IMR-90 (cell line): ENCODE results near the gene ACTG2. TPM values are rescaled to one million over a fixed set of nuclear protein-coding genes. Genes with fewer than 3 reads are reported as not detected.

Experiments
- ATAC-seq: fragments of 200-7000 bp; cut with Tn5 transposase; 2 replicates; pipeline ENCODE4 v1.9.1; 2020; ENCODE audit warnings: low read depth, mild to moderate bottlenecking, moderate library complexity
- Bru-seq: library from RNA; stranded (reverse); fragments of 400-500 nt; gene quantifications from one replicate; lab custom pipeline; 2021; lab: Mats Ljungman, UMichigan
- BruChase-seq, 2 experiments: library from RNA; stranded (reverse); fragments of 400-500 nt; gene quantifications; one replicate each; lab custom pipeline; 2021; lab: Mats Ljungman, UMichigan
- BruUV-seq: library from RNA; stranded (reverse); fragments of 400-500 nt; replicated peaks from 2 replicates; lab custom pipeline; 2021; lab: Mats Ljungman, UMichigan
- CTCF ChIA-PET: fragments of 300-600 bp; formaldehyde crosslinking; extraction: SDS; loops from one replicate; lab custom pipeline; 2021; ENCODE audit warnings: antibody characterized with exemption; lab: Yijun Ruan, JAX
- POLR2A ChIA-PET: fragments of 300-600 bp; sonication (Branson Sonifier 250); formaldehyde crosslinking; loops from one replicate; lab custom pipeline; 2022; ENCODE audit warnings: antibody characterized with exemption; ENCODE audit not compliant: unreplicated experiment; lab: Charles Lee
- DNase-seq: peaks from one replicate; pipeline ENCODE4 v3.0.0; 2013
- H2AFZ ChIP-seq: replicated peaks from 2 replicates; pipeline ENCODE3; 2013; ENCODE audit warnings: low read length, mild to moderate bottlenecking; ENCODE audit not compliant: poor library complexity
- H2AK5ac ChIP-seq: 2 replicates; pipeline ENCODE4 v1.6.1; 2013; ENCODE audit warnings: low read depth, low read length, inconsistent platforms
- H2AK9ac ChIP-seq: replicated peaks from 2 replicates; pipeline ENCODE3; 2013; ENCODE audit warnings: mild to moderate bottlenecking, low read depth, low read length, moderate library complexity; ENCODE audit not compliant: poor library complexity
- H2BK120ac ChIP-seq: 2 replicates; pipeline ENCODE4 v1.6.1; 2013; ENCODE audit warnings: low read depth, low read length, inconsistent platforms
- H2BK15ac ChIP-seq: 3 replicates; pipeline ENCODE4 v1.6.1; 2013; ENCODE audit warnings: low read depth, low read length, inconsistent platforms
- H2BK20ac ChIP-seq: 2 replicates; pipeline ENCODE4 v1.6.1; 2013; ENCODE audit warnings: low read depth, mild to moderate bottlenecking, inconsistent platforms, low read length, moderate library complexity
- H2BK5ac ChIP-seq: 2 replicates; pipeline ENCODE4 v1.6.1; 2013; ENCODE audit warnings: mild to moderate bottlenecking, low read depth, low read length, inconsistent platforms; ENCODE audit not compliant: poor library complexity, severe bottlenecking
- H3K14ac ChIP-seq: replicated peaks from 2 replicates; pipeline ENCODE4 v1.6.1; 2013; ENCODE audit warnings: low read depth, low read length, inconsistent platforms
- H3K18ac ChIP-seq: 2 replicates; pipeline ENCODE4 v1.6.1; 2013; ENCODE audit warnings: low read depth, low read length, control low read depth
- H3K23ac ChIP-seq: 2 replicates; pipeline ENCODE4 v1.6.1; 2013; ENCODE audit warnings: low read depth, low read length, inconsistent platforms
- H3K27ac ChIP-seq: 2 replicates; pipeline ENCODE4 v1.5.1; 2013; ENCODE audit warnings: mild to moderate bottlenecking, control low read depth, low read length; ENCODE audit not compliant: insufficient read depth
- H3K27me3 ChIP-seq: 2 replicates; pipeline ENCODE4 v1.6.1; 2013; ENCODE audit warnings: low read length; ENCODE audit not compliant: control insufficient read depth, insufficient read depth
- H3K36me3 ChIP-seq: 2 replicates; pipeline ENCODE4 v1.6.1; 2013; ENCODE audit warnings: low read length, mixed read lengths; ENCODE audit not compliant: control insufficient read depth, insufficient read depth
- H3K4ac ChIP-seq: 2 replicates; pipeline ENCODE4 v1.6.1; 2013; ENCODE audit warnings: low read depth, low read length, inconsistent platforms
- H3K4me1 ChIP-seq: 2 replicates; pipeline ENCODE4 v1.6.1; 2013; ENCODE audit warnings: low read length, mixed read lengths; ENCODE audit not compliant: control insufficient read depth, insufficient read depth
- H3K4me2 ChIP-seq: 2 replicates; pipeline ENCODE4 v1.6.1; 2013; ENCODE audit warnings: low read depth, mild to moderate bottlenecking, control low read depth, low read length, moderate library complexity
- H3K4me3 ChIP-seq: 2 replicates; pipeline ENCODE4 v1.5.1; 2013; ENCODE audit warnings: low read depth, mild to moderate bottlenecking, control low read depth, low read length, moderate library complexity; ENCODE audit not compliant: insufficient read depth
- H3K56ac ChIP-seq: 2 replicates; pipeline ENCODE4 v1.6.1; 2013; ENCODE audit warnings: low read length, inconsistent platforms; ENCODE audit not compliant: insufficient read depth; ENCODE audit errors: extremely low read depth
- H3K79me1 ChIP-seq, 2 experiments: 2 replicates each; pipeline ENCODE4 v1.6.1; 2013; ENCODE audit warnings: low read length in 2 of 2, inconsistent platforms in 1 of 2, low read depth in 1 of 2
- H3K9ac ChIP-seq: 2 replicates; pipeline ENCODE4 v1.6.1; 2013; ENCODE audit warnings: low read depth, low read length, control low read depth
- H3K9me1 ChIP-seq: 2 replicates; pipeline ENCODE4 v1.6.1; 2013; ENCODE audit warnings: low read length, inconsistent platforms; ENCODE audit not compliant: insufficient read depth
- H3K9me3 ChIP-seq: 2 replicates; pipeline ENCODE4 v1.6.1; 2013; ENCODE audit warnings: low read length; ENCODE audit not compliant: control insufficient read depth, insufficient read depth
- H4K20me1 ChIP-seq: 2 replicates; pipeline ENCODE4 v1.6.1; 2013; ENCODE audit warnings: low read length, inconsistent platforms; ENCODE audit not compliant: insufficient read depth
- H4K5ac ChIP-seq: 2 replicates; pipeline ENCODE4 v1.6.1; 2013; ENCODE audit warnings: mild to moderate bottlenecking, low read depth, low read length, control low read depth
- H4K8ac ChIP-seq, 2 experiments: 2 replicates each; pipeline ENCODE4 v1.6.1; 2013; ENCODE audit warnings: low read depth in 2 of 2, low read length in 2 of 2, control low read depth in 1 of 2, inconsistent platforms in 1 of 2
- H4K91ac ChIP-seq: 2 replicates; pipeline ENCODE4 v1.6.1; 2013; ENCODE audit warnings: low read depth, low read length, inconsistent platforms; ENCODE audit not compliant: insufficient read depth
- MAFK ChIP-seq: IDR thresholded peaks from 2 replicates; pipeline ENCODE4 v1.6.1; 2012; ENCODE audit warnings: low read depth, low read length, improper control_type of control experiment
- MAZ ChIP-seq: IDR thresholded peaks from 2 replicates; pipeline ENCODE4 v1.6.1; 2012; ENCODE audit warnings: low read depth, mild to moderate bottlenecking, low read length, improper control_type of control experiment, moderate library complexity, borderline replicate concordance
- POLR2A ChIP-seq: IDR thresholded peaks from 2 replicates; pipeline ENCODE4 v1.6.1; 2012; ENCODE audit warnings: mild to moderate bottlenecking, low read depth, low read length
- RAD21 ChIP-seq: IDR thresholded peaks from 2 replicates; pipeline ENCODE4 v1.6.1; 2012; ENCODE audit warnings: low read length, improper control_type of control experiment
- SMC3 ChIP-seq: fragments of 150-350 bp; IDR thresholded peaks from 2 replicates; pipeline ENCODE4 v1.6.1; 2016; ENCODE audit warnings: low read depth, mild to moderate bottlenecking, antibody characterized with exemption, low read length, moderate library complexity
- USF2 ChIP-seq: fragments of 150-350 bp; IDR thresholded peaks from 2 replicates; pipeline ENCODE4 v1.6.1; 2017; ENCODE audit warnings: mild to moderate bottlenecking, antibody characterized with exemption, low read length, low read depth
- WGBS, 2 experiments: methylation state at CpG; one replicate each; pipeline versions ENCODE4 v1.1.5 to v1.1.7; 2013; ENCODE audit warnings: missing lambda C conversion rate in 2 of 2; ENCODE audit not compliant: insufficient read length in 1 of 2; ENCODE audit errors: extremely low coverage in 2 of 2; 5-methylcytosine and 5-hydroxymethylcytosine counted together
- dilution Hi-C: fragments of 300-500 bp; cut with HindIII; formaldehyde crosslinking; loops from one replicate; pipeline ENCODE4 v1.14.3; 2018; ENCODE audit warnings: low sequenced_read_pairs; ENCODE audit not compliant: unreplicated experiment
- in situ Hi-C: fragments of 300-500 bp; cut with MboI; formaldehyde crosslinking; loops from 3 replicates; pipeline ENCODE4 v1.14.3; 2019; ENCODE audit warnings: low sequenced_read_pairs, inconsistent platforms, mixed read lengths
- intact Hi-C: fragments of 100-400 bp; cut with micrococcal nuclease; formaldehyde crosslinking; loops from 2 replicates; pipeline ENCODE4 v1.10.0; 2022
- long read RNA-seq: library from polyadenylated mRNA; unstranded; transcript quantifications from one replicate; pipeline ENCODE4 v2.0.0, GENCODE V29; 2021; ENCODE audit not compliant: unreplicated experiment
- polyA plus RNA-seq, 3 experiments: library from polyadenylated mRNA; depleted of rRNA; stranded (reverse); fragments of >200 nt; gene quantifications; 2 replicates each; pipeline ENCODE4 v1.2.3, GENCODE V29; 2012; ENCODE audit warnings: low replicate concordance in 1 of 3
- total RNA-seq: library from RNA; depleted of rRNA; stranded (reverse); fragments of >200 nt; gene quantifications from 2 replicates; pipeline ENCODE4 v1.2.3, GENCODE V29; 2012; rRNA removed

ACTG2 gene
- 349 and 523 TPM in 2 replicates for total RNA-seq
- 887 and 899 TPM in 2 replicates for polyA plus RNA-seq (2012; rRNA removed)
- 644 and 1,415 TPM in 2 replicates for polyA plus RNA-seq (2012; cell fraction: cytosol; rRNA removed)
- polyA plus RNA-seq (2012; cell fraction: nucleus; rRNA removed; ENCODE audit: low replicate concordance), result 237 and 431 TPM in 2 replicates
- percentile 99 among the genes with signal in this experiment for Bru-seq, nascent RNA
- percentile 86 among the genes with signal in this experiment for BruChase-seq, experiment 1, labeled RNA remaining after a 6-hour chase
- BruChase-seq, experiment 2, labeled RNA remaining after a 2-hour chase, result percentile 68 among the genes with signal in this experiment
- long read RNA-seq, transcript ACTG2-203 (8 exons, 1,413 nt), result minor isoform, 28 of 408 reads
- long read RNA-seq, transcript ACTG2-201 (9 exons, 1,530 nt), result major isoform, 276 of 408 reads
- long read RNA-seq, partial matches to known transcripts, result 86 of 408 reads
- long read RNA-seq, other reads (novel, unspliced or antisense), result 18 of 408 reads

- H2BK120ac ChIP-seq, result peak within 1 kb of the TSS; percentile 98
- peak within 1 kb of the TSS; percentile 95 for H3K23ac ChIP-seq
- peak within 1 kb of the TSS; percentile 95 for H3K9ac ChIP-seq
- H3K79me1 ChIP-seq, result peaks cover 12 to 68% of the 10 kb centered on the region in 2 experiments; a peak in 3 of 4 replicates
- H3K4me3 ChIP-seq, result peak within 1 kb of the TSS; percentile 77
- H3K4ac ChIP-seq, result peak within 1 kb of the TSS; percentile 100
- TSS peak; percentile 69 for BruUV-seq
- peak within 1 kb of the TSS; percentile 96 for H2BK20ac ChIP-seq
- peak within 1 kb of the TSS; percentile 98 for H2AK9ac ChIP-seq
- H2BK15ac ChIP-seq, result peak within 1 kb of the TSS; percentile 95
- H3K27ac ChIP-seq, result peak within 1 kb of the TSS; percentile 97
- H3K4me1 ChIP-seq, result peaks cover 37% of the 10 kb centered on the region
- H3K9me1 ChIP-seq, result peaks cover 42% of the 10 kb centered on the region
- peak within 1 kb of the TSS; percentile 92 for H4K5ac ChIP-seq
- H4K91ac ChIP-seq, result peak within 1 kb of the TSS; percentile 99
- H3K14ac ChIP-seq, result peak within 1 kb of the TSS; percentile 100
- H3K27me3 ChIP-seq, result no peaks in the 10 kb centered on the region
- ChIA-PET CTCF (interaction anchor here (0.6 kb wide), 1 partner anchor 38 kb away, joined by 3 read pairs; no protein-coding TSS in a partner anchor), POLR2A (interaction anchor here (0.5 to 0.8 kb wide), 2 partner anchors 64 to 1570 kb away, joined by 3 to 5 read pairs; no protein-coding TSS in a partner anchor)
- H3K36me3 ChIP-seq, result peaks cover 10% of the 10 kb centered on the region
- peak within 1 kb of the TSS; percentile 86 to 94 for H4K8ac ChIP-seq
- H2AFZ ChIP-seq, result peak within 1 kb of the TSS; percentile 92
- H3K4me2 ChIP-seq, result peak within 1 kb of the TSS; percentile 73
- no peaks in the 10 kb centered on the region for H3K9me3 ChIP-seq
- in situ Hi-C loops, result no loop called here
- H4K20me1 ChIP-seq, result peaks cover 42% of the 10 kb centered on the region
- ATAC-seq (peak; percentile 74), DNase-seq (peak; percentile 91)
- H2BK5ac ChIP-seq, result peak within 1 kb of the TSS; percentile 95
- peak within 1 kb of the TSS; percentile 96 for H3K56ac ChIP-seq
- dilution Hi-C loops, result no loop called here
- H3K18ac ChIP-seq, result peak within 1 kb of the TSS; percentile 95
- intact Hi-C loops, result no loop called here
- peak within 1 kb of the TSS; percentile 98 for H2AK5ac ChIP-seq
- TF ChIP-seq USF2, result no peak
- peak; percentile 62 for TF ChIP-seq MAFK
- no peak for TF ChIP-seq SMC3
- TF ChIP-seq RAD21, result 0 out of 2 replicates have a peak, but pooled peaks have one; percentile 0
- TF ChIP-seq POLR2A, result peak; percentile 68; the same call in 1 of the 2 replicates
- no peak for TF ChIP-seq MAZ
- 34% methylated on average over 4 of the region's 15 CpGs; no CpG with 5 or more reads in 1 of the 2 experiments for WGBS, 2 experiments
Measured at GRCh38 chr2:73892631-73893329, at the start of gene ACTG2. Gene ACTG2, plus strand, starts transcription at chr2:73893008. Its CDS starts 8,304 bp downstream, at chr2:73901312.
